Activated T-helper 2 cell treated with anti-CD3 and anti-CD28 coated beads, Interferon-gamma antibody, Interleukin-2, Interleukin-4, amounts not matched to agents 10 μg/mL and 5 μg/mL and 100 μg/mL, durations not matched to agents 14 hours and 24 hours and 36 hours (primary cell): ENCODE results near the gene PDCD7. TPM values are rescaled to one million over a fixed set of nuclear protein-coding genes. Genes with fewer than 3 reads are reported as not detected.
A peak's percentile ranks its signal among the peaks of the same experiment; 100 is the strongest.
"Not testable (repeated sequence)": the region's sequence is repeated elsewhere in the genome, so short reads cannot be mapped to it uniquely, and the experiment has no call there.

Source experiments
- DNase-seq: peaks from one replicate; pipeline ENCODE4 v3.0.0; 2021; ENCODE audit warnings: low spot score
- H3K27ac Mint-ChIP-seq: one replicate; pipeline ENCODE4 v1.8.0; 2021; ENCODE audit warnings: mixed read lengths
- H3K27me3 Mint-ChIP-seq: one replicate; pipeline ENCODE4 v1.8.0; 2021; ENCODE audit warnings: low read depth, mixed read lengths
- H3K36me3 Mint-ChIP-seq: one replicate; pipeline ENCODE4 v1.8.0; 2021; ENCODE audit warnings: low read depth, mixed read lengths
- H3K4me1 Mint-ChIP-seq: one replicate; pipeline ENCODE4 v1.8.0; 2021; ENCODE audit warnings: low read depth, mixed read lengths
- H3K4me3 Mint-ChIP-seq: one replicate; pipeline ENCODE4 v1.8.0; 2021; ENCODE audit warnings: low read depth, mild to moderate bottlenecking, moderate library complexity, mixed read lengths
- H3K9me3 Mint-ChIP-seq: one replicate; pipeline ENCODE4 v1.8.0; 2021; ENCODE audit warnings: mixed read lengths
- intact Hi-C: fragments of 100-400 bp; cut with micrococcal nuclease; formaldehyde crosslinking; loops from one replicate; pipeline ENCODE4 v1.15.1; 2023
- total RNA-seq: library from RNA; stranded (reverse); gene quantifications from 2 replicates; pipeline ENCODE4 v1.2.3, GENCODE V29; 2022

The PDCD7 gene
- total RNA-seq, 1 donor from 2014 or later = 68.4 TPM

DNA sequence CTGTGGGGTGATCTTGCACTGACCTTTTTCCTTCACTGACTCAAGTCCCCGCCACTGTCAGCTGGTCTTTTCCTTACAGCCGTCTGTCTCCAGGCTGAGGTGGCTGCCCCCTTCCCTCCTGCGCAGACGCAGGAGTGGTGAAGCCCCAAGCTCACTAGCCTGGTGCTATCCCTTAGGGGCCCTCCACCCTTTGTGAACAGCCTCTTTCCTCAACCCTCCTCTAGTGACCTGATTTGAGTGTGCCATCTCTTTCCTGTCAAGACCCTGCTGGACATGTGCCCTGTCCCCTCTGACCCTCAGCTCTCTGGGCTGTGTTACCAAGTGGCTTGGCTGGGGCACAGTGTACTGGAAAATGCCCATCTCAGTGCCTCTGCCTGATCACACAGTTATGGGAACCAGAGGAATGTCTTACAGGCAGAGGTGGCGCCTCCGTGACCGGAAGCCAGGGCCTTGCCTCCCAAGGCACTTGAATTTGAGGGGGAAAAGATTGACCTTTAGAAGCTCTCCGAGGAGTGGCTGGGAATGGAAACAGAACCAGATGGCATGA is 48.3 kb downstream of the PDCD7 start:
- DNase-seq = no peak
- intact Hi-C loops = no loop called here
- H3K36me3 Mint-ChIP-seq = no peaks in the 10 kb centered on the region
- no peak overlapping the region for H3K4me3 Mint-ChIP-seq
- no peaks in the 10 kb centered on the region for H3K9me3 Mint-ChIP-seq
- H3K27me3 Mint-ChIP-seq = peaks cover 23% of the 10 kb centered on the region
- H3K27ac Mint-ChIP-seq = no peak overlapping the region
- peaks cover 11% of the 10 kb centered on the region for H3K4me1 Mint-ChIP-seq

DNA sequence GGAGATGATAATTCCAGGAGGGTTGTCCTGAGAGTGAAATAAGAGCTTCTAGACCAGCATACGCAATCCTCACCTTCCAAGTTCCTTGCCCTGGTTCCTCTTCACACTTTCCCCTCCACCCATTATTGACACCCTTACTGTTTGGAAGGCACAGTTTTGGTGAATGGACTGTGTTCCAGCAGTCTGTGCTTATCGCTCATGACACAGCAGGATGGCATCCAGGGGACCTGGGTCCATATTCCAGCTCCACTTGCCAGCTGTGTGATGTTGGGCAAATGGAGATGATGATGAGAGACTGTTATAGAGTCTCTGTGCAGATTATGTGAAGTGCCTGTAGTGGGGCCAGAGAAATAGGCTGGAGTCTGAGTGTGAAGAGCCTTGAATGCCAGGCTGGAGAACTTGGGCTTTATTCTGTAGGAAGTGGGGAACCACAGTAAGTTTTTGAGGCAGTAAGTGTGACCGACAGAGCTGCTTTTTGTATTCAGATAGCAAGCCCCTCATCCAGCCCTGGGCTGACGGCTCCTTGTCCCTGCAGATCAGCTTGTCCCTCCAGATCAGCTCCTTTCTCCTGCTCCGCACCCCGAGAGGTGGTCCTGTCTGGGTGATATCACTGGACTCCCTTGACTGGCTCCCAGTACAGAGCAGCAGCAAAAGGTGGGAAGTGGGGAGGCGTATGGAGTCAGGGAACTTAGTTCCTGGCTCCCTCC is 49.0 kb downstream of the PDCD7 start:
- Mint-ChIP-seq H3K36me3 (no peaks in the 10 kb centered on the region), H3K27me3 (peaks cover 23% of the 10 kb centered on the region), H3K9me3 (no peaks in the 10 kb centered on the region), H3K4me3 (no peak overlapping the region), H3K27ac (no peak overlapping the region), H3K4me1 (peaks cover 11% of the 10 kb centered on the region)
- no peak for DNase-seq
- intact Hi-C loops = no loop called here

DNA sequence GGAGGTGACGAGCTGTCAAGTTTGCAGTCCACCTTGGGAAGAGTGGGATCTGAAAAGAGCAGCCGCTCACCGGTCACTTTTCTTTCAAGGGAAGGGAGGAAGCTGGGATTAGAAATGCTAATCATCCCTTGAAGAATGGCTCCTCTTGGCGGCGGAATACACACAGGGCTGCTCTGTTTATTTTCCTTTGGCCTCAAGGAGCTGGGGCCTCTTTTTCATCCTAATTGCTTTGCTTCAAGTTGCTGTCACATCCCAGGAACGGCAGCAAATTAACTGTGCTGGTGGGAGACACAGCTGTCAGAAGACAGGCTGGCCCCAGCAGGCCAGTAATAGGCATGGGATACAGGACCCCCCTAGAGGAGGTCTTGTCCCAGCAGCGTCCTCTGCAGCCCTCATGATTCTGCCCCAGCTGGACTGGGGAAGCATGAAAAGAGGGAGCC is 50.3 kb downstream of the PDCD7 start:
- H3K27ac Mint-ChIP-seq = no peak overlapping the region
- H3K36me3 Mint-ChIP-seq = no peaks in the 10 kb centered on the region
- no peaks in the 10 kb centered on the region for H3K9me3 Mint-ChIP-seq
- H3K4me1 Mint-ChIP-seq = peaks cover 11% of the 10 kb centered on the region
- DNase-seq = no peak
- H3K4me3 Mint-ChIP-seq = no peak overlapping the region
- intact Hi-C loops = no loop called here
- peaks cover 31% of the 10 kb centered on the region for H3K27me3 Mint-ChIP-seq

DNA sequence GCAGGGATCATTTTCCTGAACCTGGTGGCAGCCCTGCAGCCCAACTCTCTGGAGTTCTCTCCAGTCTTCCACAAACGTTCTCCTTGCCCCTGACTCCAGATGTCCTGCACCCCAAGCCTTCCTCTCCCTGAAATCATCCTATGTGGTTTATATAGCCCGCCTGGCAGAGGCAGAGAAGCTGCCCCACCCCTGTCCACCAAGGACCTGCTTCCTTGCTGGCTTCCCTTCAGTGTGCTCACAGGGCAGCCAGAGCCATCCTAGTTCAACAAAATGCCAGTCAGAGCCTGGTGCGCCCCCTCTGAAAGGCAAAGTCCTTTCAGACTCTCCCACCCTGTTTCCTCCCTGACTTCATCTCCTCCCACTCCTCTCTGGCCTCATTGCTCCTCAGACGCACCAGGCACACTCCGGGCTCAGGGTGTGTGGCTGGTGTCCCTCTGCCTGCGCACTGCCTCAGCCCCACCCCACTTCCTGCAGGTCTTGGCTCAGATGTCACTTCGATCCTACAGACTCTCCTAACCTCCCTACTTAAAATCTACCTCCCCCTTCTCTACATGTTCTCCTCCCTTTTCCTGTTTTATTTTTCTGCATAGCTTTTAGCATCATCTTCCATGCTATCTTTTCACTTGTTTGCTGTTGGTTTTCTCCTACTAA is 51.2 kb downstream of the PDCD7 start:
- H3K27me3 Mint-ChIP-seq = peaks cover 38% of the 10 kb centered on the region
- no peak overlapping the region for H3K4me3 Mint-ChIP-seq
- peak overlapping the region; percentile 17 for H3K27ac Mint-ChIP-seq
- peaks cover 14% of the 10 kb centered on the region for H3K4me1 Mint-ChIP-seq
- no peaks in the 10 kb centered on the region for H3K9me3 Mint-ChIP-seq
- no peaks in the 10 kb centered on the region for H3K36me3 Mint-ChIP-seq
- intact Hi-C loops = no loop called here
- no peak for DNase-seq

DNA sequence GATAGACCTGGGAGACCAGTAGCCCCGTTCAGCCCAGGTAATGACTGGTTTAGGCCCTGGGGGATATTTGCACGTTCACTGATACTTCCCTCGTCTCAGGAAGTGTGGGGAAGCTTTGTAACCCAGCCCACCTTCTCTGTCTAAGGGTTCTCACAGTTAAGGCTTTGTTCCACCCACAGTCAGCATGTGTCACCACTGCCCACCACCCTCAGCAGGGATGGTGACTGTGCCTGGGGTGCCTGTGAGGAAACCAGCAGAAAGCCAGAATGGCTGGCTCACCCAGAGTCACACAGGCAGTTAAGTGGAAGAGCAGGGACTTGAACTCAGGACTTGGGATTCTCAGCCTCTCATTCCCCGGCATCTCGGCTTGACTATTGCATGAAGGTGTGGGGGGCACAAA is 51.9 kb downstream of the PDCD7 start:
- Mint-ChIP-seq H3K27ac (no peak overlapping the region), H3K27me3 (peaks cover 38% of the 10 kb centered on the region), H3K4me1 (peaks cover 14% of the 10 kb centered on the region), H3K36me3 (no peaks in the 10 kb centered on the region), H3K4me3 (no peak overlapping the region), H3K9me3 (no peaks in the 10 kb centered on the region)
- no peak for DNase-seq
- intact Hi-C loops = no loop called here

DNA sequence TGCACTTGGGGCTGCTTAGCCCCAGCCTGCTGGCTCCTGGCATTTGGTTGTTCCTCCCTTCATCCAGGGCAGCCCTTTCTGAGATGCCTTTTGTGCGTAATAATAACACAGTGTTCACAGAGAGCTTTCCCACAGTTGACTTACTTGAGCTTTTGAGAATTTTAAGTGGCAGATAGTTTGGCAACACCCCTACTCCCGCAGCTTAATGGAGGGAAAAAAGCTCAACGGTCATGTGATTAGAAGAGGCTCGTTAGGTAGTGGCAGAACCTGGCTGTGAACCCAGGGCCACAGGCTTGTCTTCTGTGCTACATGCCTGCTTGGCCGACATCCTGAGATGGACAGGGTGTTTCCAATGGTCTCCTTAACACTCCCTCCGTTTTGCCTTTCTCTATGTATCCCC is 52.3 kb downstream of the PDCD7 start:
- Mint-ChIP-seq H3K4me1 (peaks cover 14% of the 10 kb centered on the region), H3K36me3 (no peaks in the 10 kb centered on the region), H3K27me3 (peaks cover 39% of the 10 kb centered on the region), H3K4me3 (no peak overlapping the region), H3K27ac (no peak overlapping the region), H3K9me3 (no peaks in the 10 kb centered on the region)
- intact Hi-C loops = no loop called here
- no peak for DNase-seq

DNA sequence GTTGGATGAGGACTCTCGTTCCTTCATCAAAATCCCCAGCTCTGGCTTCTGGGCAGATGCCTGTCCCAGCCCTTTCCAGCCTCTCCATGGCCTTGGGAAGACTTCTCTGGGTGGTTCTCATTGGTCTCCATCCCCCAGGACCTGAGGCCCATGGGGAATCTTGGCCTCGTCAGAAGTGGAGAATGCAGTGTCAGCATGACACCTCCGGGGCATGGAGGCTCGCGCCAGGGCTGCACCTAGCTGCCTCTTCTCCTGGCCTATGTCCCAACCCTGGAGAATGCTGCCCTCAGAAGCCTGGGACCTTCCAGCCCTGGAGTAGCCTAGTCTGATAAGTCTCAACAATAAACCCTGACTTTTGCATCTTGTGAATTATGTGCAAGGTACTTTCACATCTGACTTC is 54.0 kb downstream of the PDCD7 start:
- Mint-ChIP-seq H3K4me1 (peaks cover 14% of the 10 kb centered on the region), H3K36me3 (no peaks in the 10 kb centered on the region), H3K27ac (no peak overlapping the region), H3K27me3 (peaks cover 36% of the 10 kb centered on the region), H3K9me3 (no peaks in the 10 kb centered on the region), H3K4me3 (no peak overlapping the region)
- no peak for DNase-seq
- intact Hi-C loops = loop anchor here (2.0 kb wide), 1 partner anchor 47 kb away; no protein-coding TSS in a partner anchor

DNA sequence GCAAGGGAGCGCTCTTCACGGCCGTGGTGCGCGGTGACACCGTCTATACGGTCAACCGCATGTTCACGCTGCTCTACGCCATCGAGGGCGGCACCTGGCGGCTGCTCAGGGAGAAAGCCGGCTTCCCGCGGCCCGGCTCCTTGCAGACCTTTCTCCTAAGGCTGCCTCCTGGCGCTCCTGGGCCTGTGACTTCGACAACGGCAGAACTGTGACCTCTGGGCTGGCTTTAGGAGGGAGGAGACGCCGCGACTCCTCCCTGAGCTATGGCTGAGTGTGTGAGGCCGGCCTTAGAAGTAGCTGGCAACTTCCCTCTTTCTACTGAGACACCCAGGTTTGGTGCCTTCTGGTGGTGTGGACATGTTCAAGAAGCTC is 55.6 kb downstream of the PDCD7 start:
- Mint-ChIP-seq H3K4me1 (peaks cover 12% of the 10 kb centered on the region), H3K4me3 (no peak overlapping the region), H3K27me3 (peaks cover 27% of the 10 kb centered on the region), H3K27ac (no peak overlapping the region), H3K36me3 (no peaks in the 10 kb centered on the region), H3K9me3 (no peaks in the 10 kb centered on the region)
- intact Hi-C loops = loop anchor here (1.0 to 2.0 kb wide), 2 partner anchors 24 to 45 kb away; no protein-coding TSS in a partner anchor
- peak; percentile 34 for DNase-seq

DNA sequence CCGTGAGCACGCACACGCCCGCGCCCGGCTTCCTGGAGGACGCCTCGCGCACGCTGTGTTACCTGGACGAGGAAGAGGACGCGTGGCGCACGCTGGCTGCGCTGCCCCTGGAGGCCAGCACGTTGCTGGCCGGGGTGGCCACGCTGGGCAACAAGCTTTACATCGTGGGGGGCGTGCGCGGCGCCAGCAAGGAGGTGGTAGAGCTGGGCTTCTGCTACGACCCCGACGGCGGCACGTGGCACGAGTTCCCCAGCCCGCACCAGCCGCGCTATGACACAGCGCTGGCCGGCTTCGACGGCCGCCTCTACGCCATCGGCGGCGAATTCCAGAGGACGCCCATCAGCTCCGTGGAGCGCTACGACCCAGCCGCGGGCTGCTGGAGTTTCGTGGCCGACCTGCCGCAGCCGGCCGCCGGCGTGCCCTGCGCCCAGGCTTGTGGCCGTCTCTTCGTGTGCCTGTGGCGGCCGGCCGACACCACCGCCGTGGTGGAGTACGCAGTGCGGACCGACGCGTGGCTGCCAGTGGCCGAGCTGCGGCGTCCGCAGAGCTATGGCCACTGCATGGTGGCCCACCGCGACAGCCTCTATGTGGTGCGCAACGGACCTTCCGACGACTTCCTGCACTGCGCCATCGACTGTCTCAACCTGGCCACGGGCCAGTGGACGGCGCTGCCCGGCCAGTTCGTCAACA is 56.2 kb downstream of the PDCD7 start:
- no peak for DNase-seq
- Mint-ChIP-seq H3K27ac (no peak overlapping the region), H3K4me3 (no peak overlapping the region), H3K27me3 (peaks cover 21% of the 10 kb centered on the region), H3K36me3 (no peaks in the 10 kb centered on the region), H3K4me1 (peaks cover 7% of the 10 kb centered on the region), H3K9me3 (no peaks in the 10 kb centered on the region)
- intact Hi-C loops = no loop called here

DNA sequence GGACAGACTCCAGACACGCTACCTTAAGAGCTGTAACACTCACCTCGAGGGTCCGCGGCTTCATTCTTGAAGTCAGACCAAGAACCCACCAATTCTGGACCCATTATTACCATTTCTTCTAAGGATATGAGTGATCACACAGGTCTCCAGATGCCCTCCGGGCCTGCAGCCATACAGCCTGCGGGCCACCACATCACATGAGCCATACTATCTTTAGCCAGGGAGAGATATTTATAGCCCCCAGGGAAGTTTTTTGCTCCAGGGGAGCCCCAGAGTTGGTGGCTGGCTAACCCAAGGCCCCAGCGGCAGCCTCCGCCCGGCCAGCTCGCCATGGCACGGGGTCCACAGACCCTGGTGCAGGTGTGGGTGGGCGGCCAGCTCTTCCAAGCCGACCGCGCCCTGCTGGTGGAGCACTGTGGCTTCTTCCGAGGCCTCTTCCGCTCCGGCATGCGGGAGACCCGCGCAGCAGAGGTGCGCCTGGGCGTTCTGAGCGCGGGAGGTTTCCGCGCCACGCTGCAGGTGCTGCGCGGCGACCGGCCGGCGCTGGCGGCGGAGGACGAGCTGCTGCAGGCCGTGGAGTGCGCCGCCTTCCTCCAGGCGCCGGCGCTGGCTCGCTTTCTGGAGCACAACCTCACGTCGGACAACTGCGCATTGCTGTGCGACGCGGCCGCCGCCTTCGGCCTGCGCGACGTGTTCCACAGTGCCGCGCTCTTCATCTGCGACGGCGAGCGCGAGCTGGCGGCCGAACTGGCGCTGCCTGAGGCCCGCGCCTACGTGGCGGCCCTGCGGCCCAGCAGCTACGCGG is 56.9 kb downstream of the PDCD7 start, which contains the start of gene KBTBD13:
Gene KBTBD13 (plus strand): TSS at position 261 of the 805 bp plus-strand sequence. CDS start 70 bp downstream, at position 331.
- Mint-ChIP-seq H3K27ac (no peak within 1 kb of the TSS), H3K36me3 (no peaks in the 10 kb centered on the region), H3K4me1 (peaks cover 3% of the 10 kb centered on the region), H3K4me3 (no peak within 1 kb of the TSS), H3K27me3 (peaks cover 19% of the 10 kb centered on the region), H3K9me3 (no peaks in the 10 kb centered on the region)
- no peak for DNase-seq
- intact Hi-C loops = no loop called here

DNA sequence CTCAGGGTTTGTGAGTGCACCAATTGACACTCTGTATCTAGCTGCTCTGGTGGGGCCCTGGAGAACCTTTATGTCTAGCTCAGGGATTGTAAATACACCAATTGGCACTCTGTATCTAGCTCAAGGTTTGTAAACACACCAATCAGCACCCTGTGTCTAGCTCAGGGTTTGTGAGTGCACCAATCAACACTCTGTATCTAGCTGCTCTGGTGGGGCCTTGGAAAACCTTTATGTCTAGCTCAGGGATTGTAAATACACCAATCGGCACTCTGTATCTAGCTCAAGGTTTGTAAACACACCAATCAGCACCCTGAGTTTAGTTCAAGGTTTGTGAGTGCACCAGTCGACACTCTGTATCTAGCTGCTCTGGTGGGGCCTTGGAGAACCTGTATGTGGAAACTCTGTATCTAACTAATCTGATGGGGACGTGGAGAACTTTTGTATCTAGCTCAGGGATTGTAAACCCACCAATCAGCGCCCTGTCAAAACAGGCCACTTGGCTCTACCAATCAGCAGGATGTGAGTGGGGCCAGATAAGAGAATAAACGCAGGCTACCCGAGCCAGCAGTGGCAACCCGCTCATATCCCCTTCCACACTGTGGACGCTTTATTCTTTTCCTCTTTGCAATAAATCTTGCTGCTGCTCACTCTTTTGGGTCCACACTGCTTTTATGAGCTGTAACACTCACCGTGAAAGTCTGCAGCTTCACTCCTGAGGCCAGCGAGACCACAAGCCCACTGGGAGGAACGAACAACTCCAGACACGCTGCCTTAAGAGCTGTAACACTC is 57.8 kb downstream of the PDCD7 start:
- DNase-seq, H3K27ac Mint-ChIP-seq, intact Hi-C loops, H3K9me3 Mint-ChIP-seq, H3K4me3 Mint-ChIP-seq, H3K4me1 Mint-ChIP-seq, H3K36me3 Mint-ChIP-seq: not testable (repeated sequence)
- peaks cover 16% of the 10 kb centered on the region for H3K27me3 Mint-ChIP-seq

DNA sequence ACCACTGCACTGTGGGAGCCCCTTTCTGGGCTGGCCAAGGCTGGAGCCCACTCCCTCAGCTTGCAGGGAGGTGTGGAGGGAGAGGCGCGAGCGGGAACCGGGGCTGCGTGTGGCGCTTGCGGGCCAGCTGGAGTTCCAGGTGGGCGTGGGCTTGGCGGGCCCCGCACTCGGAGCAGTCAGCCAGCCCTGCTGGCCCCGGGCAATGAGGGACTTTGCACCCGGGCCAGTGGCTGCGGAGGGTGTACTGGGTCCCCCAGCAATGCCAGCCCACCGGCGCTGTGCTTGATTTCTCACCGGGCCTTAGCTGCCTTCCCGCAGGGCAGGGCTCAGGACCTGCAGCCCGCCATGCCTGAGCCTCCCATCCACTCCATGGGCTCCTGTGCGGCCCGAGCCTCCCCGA is 58.7 kb downstream of the PDCD7 start:
- H3K4me3 Mint-ChIP-seq, H3K36me3 Mint-ChIP-seq, H3K4me1 Mint-ChIP-seq, intact Hi-C loops, DNase-seq, H3K27ac Mint-ChIP-seq, H3K9me3 Mint-ChIP-seq: not testable (repeated sequence)
- H3K27me3 Mint-ChIP-seq = peaks cover 16% of the 10 kb centered on the region
